Measurements from ENCODE around the gene ARFGEF2.
"Not testable (repeated sequence)": the region's sequence is repeated elsewhere in the genome, so short reads cannot be mapped to it uniquely, and the experiment has no call there.

Gene ARFGEF2

GRCh38 chr20:48957053-48957481, 35.6 kb downstream of the ARFGEF2 start:
- no peak for DNase-seq

- DNase-seq = no peak
Observed at GRCh38 chr20:48957533-48957932, 36.0 kb downstream of the ARFGEF2 start.

- no peak for DNase-seq
Observed at GRCh38 chr20:48958743-48959142, 37.2 kb downstream of the ARFGEF2 start.

- no peak for DNase-seq
Observed at GRCh38 chr20:48959899-48960550, 38.5 kb downstream of the ARFGEF2 start.

GRCh38 chr20:48962421-48962820, 40.9 kb downstream of the ARFGEF2 start:
- no peak for DNase-seq

GRCh38 chr20:48962976-48963771, 41.7 kb downstream of the ARFGEF2 start:
- DNase-seq = no peak

GRCh38 chr20:48965189-48965910, 43.8 kb downstream of the ARFGEF2 start:
- DNase-seq = no peak

GRCh38 chr20:48970681-48971365, 49.3 kb downstream of the ARFGEF2 start:
- DNase-seq = no peak

- DNase-seq = no peak
Observed at GRCh38 chr20:48971956-48972355, 50.4 kb downstream of the ARFGEF2 start.

- no peak for DNase-seq
Observed at GRCh38 chr20:48972816-48973215, 51.3 kb downstream of the ARFGEF2 start.

GRCh38 chr20:48975955-48976354, 54.4 kb downstream of the ARFGEF2 start:
- no peak for DNase-seq

GRCh38 chr20:48979980-48980379, 58.5 kb downstream of the ARFGEF2 start:
- DNase-seq = not testable (repeated sequence)

- no peak for DNase-seq
Observed at GRCh38 chr20:48983423-48984400, 62.2 kb downstream of the ARFGEF2 start.

- DNase-seq = no peak
Observed at GRCh38 chr20:48984575-48985219, 63.2 kb downstream of the ARFGEF2 start.

GRCh38 chr20:48986899-48987298, 65.4 kb downstream of the ARFGEF2 start:
- DNase-seq = no peak

GRCh38 chr20:48990467-48990866, 69.0 kb downstream of the ARFGEF2 start:
- no peak for DNase-seq

- DNase-seq = peak; percentile 71
Observed at GRCh38 chr20:48995589-48995988, 74.1 kb downstream of the ARFGEF2 start.

GRCh38 chr20:48999890-49000870, 78.7 kb downstream of the ARFGEF2 start:
- no peak for DNase-seq

- DNase-seq = no peak
Observed at GRCh38 chr20:49001741-49002140, 80.2 kb downstream of the ARFGEF2 start.

GRCh38 chr20:49006446-49006980, 85.0 kb downstream of the ARFGEF2 start:
- DNase-seq = no peak

Measured in NCI-H1436 (cell line).